DMS53 treated with DMSO at 0.1 percent for 48 hours (cell line): ENCODE measurements around the gene CAPN7.

Experiments used
- DNase-seq: peaks from one replicate; lab custom pipeline; 2025; ENCODE audit not compliant: unreplicated experiment; lab: John Stamatoyannopoulos, UW

The CAPN7 gene

DNA sequence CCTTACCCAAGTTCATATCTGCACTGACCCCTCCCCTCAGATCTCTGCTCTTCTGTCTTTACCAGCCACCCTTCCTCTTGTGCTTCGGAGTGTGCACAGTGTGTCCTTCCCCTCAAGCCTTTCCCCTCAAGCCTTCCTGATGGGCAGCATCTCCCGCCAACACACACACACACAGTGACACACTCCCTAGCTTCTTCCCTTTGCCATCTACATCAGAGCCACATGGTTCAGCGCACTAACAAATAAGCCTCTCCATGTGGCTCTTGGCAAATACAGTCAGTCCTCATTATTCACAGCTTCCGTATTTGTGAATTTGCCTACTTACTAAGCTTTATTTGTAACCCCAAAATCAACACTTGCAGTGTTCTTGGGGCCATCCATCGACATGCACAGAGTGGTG is 88.9 kb downstream of the CAPN7 start:
- DNase-seq, result no peak

DNA sequence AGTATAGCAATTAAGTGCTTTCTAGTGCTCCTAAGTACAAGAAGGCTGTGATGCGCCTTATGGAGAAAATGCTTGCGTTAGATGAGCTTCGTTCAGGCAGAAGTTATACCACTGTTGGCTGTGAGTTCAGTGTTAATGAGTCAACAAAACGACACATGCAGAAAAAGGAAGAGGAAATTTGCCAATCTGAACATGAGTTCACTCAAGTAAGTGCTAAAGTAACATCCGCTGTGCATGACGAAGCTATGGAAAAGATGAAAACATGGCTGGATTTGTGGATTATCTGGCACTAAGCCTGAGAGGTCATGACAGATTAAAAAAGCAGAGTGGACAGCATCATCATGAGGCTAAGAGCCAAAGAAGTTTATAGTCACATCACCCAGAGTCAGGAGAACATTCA is 89.5 kb downstream of the CAPN7 start:
- DNase-seq, result no peak

- DNase-seq, result no peak
These were observed 91.7 kb downstream of the CAPN7 start for GRCh38 chr3:15297608-15298350.

DNA sequence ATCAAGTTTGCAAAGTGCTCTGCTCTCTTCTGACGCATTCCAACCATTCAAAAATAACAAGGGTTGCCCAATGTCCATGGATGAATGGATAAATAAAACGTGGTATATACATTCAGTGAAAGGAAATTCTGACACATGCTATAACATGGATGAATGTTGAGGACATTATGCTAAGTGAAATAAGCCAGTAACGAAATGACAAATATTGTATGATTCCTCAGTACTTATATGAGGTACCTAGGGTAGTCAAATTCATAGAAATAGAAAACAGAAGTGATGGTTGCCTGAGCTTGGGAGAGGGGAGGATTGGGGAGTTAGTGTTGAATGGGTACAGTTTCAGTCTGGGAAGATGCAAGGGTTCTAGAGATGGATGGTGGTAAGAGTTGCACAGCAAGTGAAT is 92.5 kb downstream of the CAPN7 start:
- DNase-seq, result no peak

DNA sequence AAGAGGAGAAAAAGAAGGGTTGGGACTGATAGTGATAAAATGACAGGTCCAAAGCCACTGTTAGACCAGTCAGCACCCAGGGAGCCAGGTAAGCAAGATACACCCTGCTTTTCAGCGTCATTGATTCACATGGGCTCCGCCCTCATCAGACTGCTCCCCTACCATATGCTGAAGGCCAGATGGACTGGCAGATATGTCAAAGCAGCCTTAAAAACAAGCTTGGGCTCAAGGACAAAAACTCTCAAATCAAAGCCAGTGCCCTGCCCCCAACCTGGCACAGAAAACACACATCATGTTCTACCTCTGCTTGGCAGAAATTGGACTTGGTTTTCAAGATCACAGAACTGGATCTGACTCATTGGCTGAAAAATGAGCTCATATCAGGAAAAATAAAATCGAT is 93.0 kb downstream of the CAPN7 start:
- DNase-seq, result no peak

GRCh38 chr3:15300323-15301078 is 94.5 kb downstream of the CAPN7 start:
- DNase-seq, result no peak

DNA sequence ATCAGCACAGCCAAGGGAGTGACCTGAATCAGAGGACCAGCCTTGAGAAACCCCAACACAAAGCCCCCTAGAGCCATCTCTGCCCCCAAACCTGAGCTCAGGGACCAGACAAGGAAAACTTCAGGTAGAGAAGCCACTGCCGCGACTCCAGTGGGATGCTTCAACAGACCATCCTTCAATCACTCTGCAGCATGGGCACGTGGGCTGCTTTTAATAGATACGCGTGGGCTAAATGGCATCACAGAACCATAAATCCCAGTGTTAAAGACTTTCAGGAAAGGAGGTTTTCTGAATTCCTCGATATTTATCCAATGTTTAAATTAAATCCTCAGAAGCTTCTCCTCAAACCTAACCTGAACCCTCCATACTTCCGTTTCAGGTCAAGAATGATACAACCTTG is 95.7 kb downstream of the CAPN7 start:
- no peak for DNase-seq
